Stomach (tissue), 4 donors: ENCODE measurements around the gene ADGRG1.

ENCODE experiments used
- CTCF ChIP-seq, 7 experiments: fragments of 450-650 bp in 4 of 7; fragments of 200-600 bp in 3 of 7; sonication (generic) in 3 of 7; IDR thresholded peaks; one replicate each; pipeline ENCODE4 v1.5.1; 2016 to 2019; ENCODE audit warnings: antibody characterized with exemption in 7 of 7, control low read depth in 2 of 7, mild to moderate bottlenecking in 1 of 7
- POLR2A ChIP-seq, 4 donors: fragments of 450-650 bp; IDR thresholded peaks; one replicate each; pipeline ENCODE4 v1.6.1; 2016; ENCODE audit warnings: antibody characterized with exemption in 4 of 4, control low read depth in 2 of 4, mild to moderate bottlenecking in 1 of 4, moderate library complexity in 1 of 4
- POLR2AphosphoS5 ChIP-seq, 3 donors: sonication (generic); formaldehyde crosslinking; IDR thresholded peaks; one replicate each; pipeline ENCODE4 v1.6.1; 2016; ENCODE audit warnings: antibody characterized with exemption in 3 of 3

- TF ChIP-seq POLR2A (IDR thresholded peaks at IDR 0.05) (no peak), CTCF (IDR thresholded peaks at IDR 0.05) (no peak), POLR2AphosphoS5 (IDR thresholded peaks at IDR 0.05) (no peak)
Measured at GRCh38 chr16:57629516-57630406, 1.3 kb downstream of the ADGRG1 start.
